ENCODE measurements around the gene PRR19. TPM values are rescaled to one million over a fixed set of nuclear protein-coding genes. Genes with fewer than 3 reads are reported as not detected.
A peak's percentile ranks its signal among the peaks of the same experiment; 100 is the strongest.

PRR19 gene
- total and polyA plus RNA-seq, 4 donors: 0.23 to 1.0 (median 0.77) TPM

- Histone ChIP-seq H3K4me3 (peak overlapping the region; percentile 46), H3K4me1 (ENCODE audit: control insufficient read depth in 5 of 5, insufficient read depth in 5 of 5, low read length in 5 of 5) (peaks cover 20 to 41% (median 33%) of the 10 kb centered on the region in 5 donors), H3K27me3 (ENCODE audit: control insufficient read depth in 3 of 3, insufficient read depth in 3 of 3, low read length in 2 of 3) (no peaks in the 10 kb centered on the region), H3K27ac (ENCODE audit: low read depth in 1 of 2, low read length in 1 of 2) (peak overlapping the region; percentile 47 to 50), H3K9me3 (ENCODE audit: control insufficient read depth in 4 of 4, insufficient read depth in 3 of 4, low read length in 3 of 4) (no peaks in the 10 kb centered on the region), H3K36me3 (ENCODE audit: control insufficient read depth in 4 of 4, insufficient read depth in 4 of 4, low read length in 4 of 4) (peaks cover 4 to 31% (median 17%) of the 10 kb centered on the region in 4 donors), H3K9ac (ENCODE audit: insufficient read depth in 1 of 2, low read length in 2 of 2) (peak overlapping the region in 1 of 2 donors; percentile 14)
- whole genome bisulfite sequencing, 2 donors: 3% methylated on average over 33 to 41 of the region's 41 CpGs
- DNase-seq: peak in 2 of 3 donors; percentile 19 to 33
- no peak for ATAC-seq (ENCODE audit: insufficient read depth, low FRiP score)
- no peak for TF ChIP-seq CTCF (IDR thresholded peaks at IDR 0.05; ENCODE audit: control extremely low read depth, extremely low read depth)
Observed at GRCh38 chr19:42284591-42285341, 17.2 kb upstream of the PRR19 start.

GRCh38 chr19:42285541-42285941, 16.4 kb upstream of the PRR19 start:
- no peak overlapping the region for H3K4me3 ChIP-seq
- peak overlapping the region in 1 of 2 donors; percentile 50 for H3K27ac ChIP-seq (ENCODE audit: low read depth in 1 of 2, low read length in 1 of 2)
- DNase-seq (no peak), ATAC-seq (ENCODE audit: insufficient read depth, low FRiP score) (no peak)
- no peak overlapping the region for H3K9ac ChIP-seq (ENCODE audit: insufficient read depth in 1 of 2, low read length in 2 of 2)
- no peak for TF ChIP-seq CTCF (IDR thresholded peaks at IDR 0.05; ENCODE audit: control extremely low read depth, extremely low read depth)
- H3K27me3 ChIP-seq (ENCODE audit: control insufficient read depth in 3 of 3, insufficient read depth in 3 of 3, low read length in 2 of 3): no peaks in the 10 kb centered on the region
- H3K9me3 ChIP-seq (ENCODE audit: control insufficient read depth in 4 of 4, insufficient read depth in 3 of 4, low read length in 3 of 4): no peaks in the 10 kb centered on the region
- WGBS, 2 donors: 15 to 32% methylated on average over 5 of the region's 5 CpGs
- H3K4me1 ChIP-seq (ENCODE audit: control insufficient read depth in 5 of 5, insufficient read depth in 5 of 5, low read length in 5 of 5): peaks cover 20 to 41% (median 33%) of the 10 kb centered on the region in 5 donors
- peaks cover 4 to 38% (median 21%) of the 10 kb centered on the region in 4 donors for H3K36me3 ChIP-seq (ENCODE audit: control insufficient read depth in 4 of 4, insufficient read depth in 4 of 4, low read length in 4 of 4)

- WGBS, 2 donors: 16 to 32% methylated on average over 6 of the region's 6 CpGs
- H3K27ac ChIP-seq (ENCODE audit: low read depth in 1 of 2, low read length in 1 of 2): peak overlapping the region in 1 of 2 donors; percentile 15
- no peak overlapping the region for H3K4me3 ChIP-seq
- H3K4me1 ChIP-seq (ENCODE audit: control insufficient read depth in 5 of 5, insufficient read depth in 5 of 5, low read length in 5 of 5): peaks cover 20 to 41% (median 33%) of the 10 kb centered on the region in 5 donors
- no peaks in the 10 kb centered on the region for H3K9me3 ChIP-seq (ENCODE audit: control insufficient read depth in 4 of 4, insufficient read depth in 3 of 4, low read length in 3 of 4)
- TF ChIP-seq CTCF (IDR thresholded peaks at IDR 0.05; ENCODE audit: control extremely low read depth, extremely low read depth): no peak
- ATAC-seq (ENCODE audit: insufficient read depth, low FRiP score) (no peak), DNase-seq (no peak)
- peaks cover 4 to 43% (median 23%) of the 10 kb centered on the region in 4 donors for H3K36me3 ChIP-seq (ENCODE audit: control insufficient read depth in 4 of 4, insufficient read depth in 4 of 4, low read length in 4 of 4)
- no peaks in the 10 kb centered on the region for H3K27me3 ChIP-seq (ENCODE audit: control insufficient read depth in 3 of 3, insufficient read depth in 3 of 3, low read length in 2 of 3)
- peak overlapping the region in 1 of 2 donors; percentile 44 for H3K9ac ChIP-seq (ENCODE audit: insufficient read depth in 1 of 2, low read length in 2 of 2)
Observed at GRCh38 chr19:42285988-42286348, 16.0 kb upstream of the PRR19 start.
